GM13976 (cell line): ENCODE measurements around the gene CSNK1G1.
"Not testable (repeated sequence)": the region's sequence is repeated elsewhere in the genome, so short reads cannot be mapped to it uniquely, and the experiment has no call there.

ENCODE experiments used
- DNase-seq: peaks from one replicate; pipeline ENCODE4 v3.0.0; 2012; ENCODE audit warnings: low spot score
- in situ Hi-C: fragments of 300-500 bp; cut with MboI; formaldehyde crosslinking; loops from one replicate; pipeline ENCODE4 v1.12.0; 2022; ENCODE audit warnings: low sequenced_read_pairs, mixed read lengths, inconsistent platforms; ENCODE audit not compliant: unreplicated experiment
- TF ChIP-seq, protein P1 (sequence below): IDR thresholded peaks from 2 replicates; pipeline ENCODE4 v1.5.1; 2012; ENCODE audit warnings: borderline replicate concordance, mild to moderate bottlenecking; ENCODE audit not compliant: insufficient read depth; ENCODE audit errors: extremely low read depth, missing control alignments, control extremely low read depth

CSNK1G1 gene

GRCh38 chr15:64279131-64279530, 76.8 kb downstream of the CSNK1G1 start:
- DNase-seq, result no peak
- in situ Hi-C loops, result no loop called here
- TF ChIP-seq, protein P1, sequence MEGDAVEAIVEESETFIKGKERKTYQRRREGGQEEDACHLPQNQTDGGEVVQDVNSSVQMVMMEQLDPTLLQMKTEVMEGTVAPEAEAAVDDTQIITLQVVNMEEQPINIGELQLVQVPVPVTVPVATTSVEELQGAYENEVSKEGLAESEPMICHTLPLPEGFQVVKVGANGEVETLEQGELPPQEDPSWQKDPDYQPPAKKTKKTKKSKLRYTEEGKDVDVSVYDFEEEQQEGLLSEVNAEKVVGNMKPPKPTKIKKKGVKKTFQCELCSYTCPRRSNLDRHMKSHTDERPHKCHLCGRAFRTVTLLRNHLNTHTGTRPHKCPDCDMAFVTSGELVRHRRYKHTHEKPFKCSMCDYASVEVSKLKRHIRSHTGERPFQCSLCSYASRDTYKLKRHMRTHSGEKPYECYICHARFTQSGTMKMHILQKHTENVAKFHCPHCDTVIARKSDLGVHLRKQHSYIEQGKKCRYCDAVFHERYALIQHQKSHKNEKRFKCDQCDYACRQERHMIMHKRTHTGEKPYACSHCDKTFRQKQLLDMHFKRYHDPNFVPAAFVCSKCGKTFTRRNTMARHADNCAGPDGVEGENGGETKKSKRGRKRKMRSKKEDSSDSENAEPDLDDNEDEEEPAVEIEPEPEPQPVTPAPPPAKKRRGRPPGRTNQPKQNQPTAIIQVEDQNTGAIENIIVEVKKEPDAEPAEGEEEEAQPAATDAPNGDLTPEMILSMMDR, result no peak

- in situ Hi-C loops, result no loop called here
- TF ChIP-seq, protein P1, result no peak
- peak; percentile 26 for DNase-seq
These were observed 80.0 kb downstream of the CSNK1G1 start for GRCh38 chr15:64275934-64276333.

- TF ChIP-seq, protein P1, result no peak
- DNase-seq, result peak; percentile 28
- in situ Hi-C loops, result no loop called here
These were observed 81.5 kb downstream of the CSNK1G1 start for GRCh38 chr15:64274341-64274950.

DNA sequence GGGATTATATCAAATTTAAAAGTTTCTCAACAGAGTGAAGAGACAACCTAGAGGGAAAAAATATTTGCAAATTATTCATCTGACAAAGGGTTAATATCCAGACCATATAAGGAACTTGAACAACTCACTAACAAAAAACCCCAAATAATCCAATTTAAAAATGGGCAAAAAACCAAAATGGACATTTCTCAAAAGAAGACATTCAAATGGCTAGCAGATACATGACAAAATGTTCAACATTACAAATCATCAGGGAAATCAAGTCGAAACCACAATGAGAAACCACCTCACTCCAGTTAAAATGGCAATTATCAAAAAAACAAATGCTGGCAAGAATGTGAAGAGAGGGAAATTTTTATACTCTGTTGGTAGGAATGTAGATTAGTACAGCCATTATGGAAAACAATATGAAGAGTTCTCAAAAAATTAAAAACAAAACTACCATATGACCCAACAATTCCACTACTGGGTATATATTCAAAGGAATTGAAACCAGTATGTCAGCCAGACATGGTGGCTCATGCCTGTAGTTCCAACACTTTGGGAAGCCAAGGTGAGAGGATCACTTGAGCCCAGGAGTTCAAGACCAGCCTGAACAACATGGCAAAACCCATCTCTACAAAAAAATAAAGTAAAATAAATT, 88.5 kb downstream of the CSNK1G1 start:
- no peak for DNase-seq
- TF ChIP-seq, protein P1, result no peak
- in situ Hi-C loops, result no loop called here

GRCh38 chr15:64265188-64265587, 90.8 kb downstream of the CSNK1G1 start:
- in situ Hi-C loops, DNase-seq: not testable (repeated sequence)

DNA sequence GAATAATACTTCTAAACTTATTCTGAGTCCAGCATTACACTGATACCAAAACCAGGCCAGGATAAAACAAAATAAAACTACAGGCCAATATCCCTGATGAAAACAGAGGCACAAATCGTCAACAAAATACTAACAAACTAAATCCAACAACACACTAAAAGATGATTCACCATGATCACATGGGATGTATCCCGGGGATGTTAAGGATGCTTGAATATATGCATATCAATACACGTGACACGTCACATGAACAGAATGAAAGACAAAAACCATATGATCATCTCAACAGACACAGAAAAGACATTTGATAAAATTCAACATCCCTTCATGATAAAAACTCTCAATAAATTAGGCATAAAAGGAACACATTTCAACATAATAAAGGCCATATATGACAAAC, 91.5 kb downstream of the CSNK1G1 start:
- no peak for DNase-seq
- TF ChIP-seq, protein P1, result no peak
- in situ Hi-C loops, result no loop called here

DNA sequence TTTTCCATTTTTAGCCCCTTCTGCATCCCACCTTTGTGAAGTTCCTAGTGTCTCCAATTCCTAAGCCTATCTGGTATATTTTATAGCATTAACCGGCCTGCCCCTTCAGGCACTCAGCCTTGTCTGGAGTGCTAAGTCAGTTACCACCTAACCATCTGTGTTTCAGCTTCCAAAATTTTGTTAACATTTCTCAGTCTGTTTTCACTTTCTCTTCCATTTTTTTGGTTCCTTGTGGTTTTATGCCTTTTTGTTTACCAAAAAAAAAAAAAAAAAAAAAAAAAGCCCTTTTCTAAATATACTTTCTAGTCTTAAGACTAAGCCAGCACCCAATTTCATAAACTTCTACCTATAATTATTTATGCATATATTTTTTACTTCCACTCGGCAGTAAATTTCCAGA, 92.4 kb downstream of the CSNK1G1 start:
- in situ Hi-C loops, result no loop called here
- peak; percentile 10 for DNase-seq
- TF ChIP-seq, protein P1, result no peak
